Bladder microvascular endothelial cell (primary cell): Measurements from ENCODE around the gene SMIM30. TPM values are rescaled to one million over a fixed set of nuclear protein-coding genes. Genes with fewer than 3 reads are reported as not detected.

Source experiments
- total RNA-seq: library from RNA; depleted of rRNA; stranded (reverse); fragments of >200 nt; gene quantifications from 2 replicates; pipeline ENCODE4 v1.2.3, GENCODE V29; 2014

Gene SMIM30, protein sequence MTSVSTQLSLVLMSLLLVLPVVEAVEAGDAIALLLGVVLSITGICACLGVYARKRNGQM
- total RNA-seq, result 41.4 and 59.2 TPM in 2 replicates

DNA sequence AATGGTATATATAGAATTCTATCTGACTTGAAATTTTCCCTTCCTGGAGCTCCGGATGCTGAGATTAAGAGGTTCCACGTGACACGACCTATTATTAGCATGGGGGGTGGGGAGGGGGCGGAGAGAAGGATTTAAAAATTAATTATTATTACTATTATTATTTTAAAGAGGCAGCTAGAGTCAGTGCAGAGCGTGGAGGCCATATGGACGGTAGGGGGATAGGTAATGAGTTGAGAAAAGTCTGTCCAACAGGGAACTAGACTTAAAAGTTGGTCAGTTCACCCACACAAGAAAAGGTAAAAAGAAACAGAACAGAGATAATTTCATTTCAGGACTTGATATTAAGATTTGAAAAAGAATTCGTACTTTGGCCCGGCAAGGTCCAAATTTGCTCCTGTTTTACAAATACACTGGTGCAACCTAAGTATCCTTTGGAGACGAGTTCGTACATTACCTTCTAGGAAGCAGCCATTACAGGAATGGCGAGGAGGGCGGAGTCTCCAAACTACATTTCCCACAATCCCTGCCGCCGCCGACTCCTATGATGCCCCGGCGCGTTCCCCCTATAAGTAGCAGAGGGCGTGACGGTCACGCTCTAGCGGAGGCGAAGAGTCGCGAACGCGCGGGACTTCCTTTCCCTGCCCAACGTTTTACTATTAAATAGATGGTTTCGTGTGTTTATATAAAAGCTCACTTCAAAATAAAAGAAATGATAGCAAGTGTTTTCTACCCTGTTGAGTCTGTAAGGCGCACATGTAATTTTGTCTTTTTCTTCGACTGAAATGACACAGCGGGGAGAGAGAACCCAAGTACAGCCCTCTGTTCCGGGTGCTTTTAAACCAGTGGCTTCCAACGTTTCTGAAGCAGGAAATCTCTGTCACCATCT, at the start of gene SMIM30:
Gene SMIM30, minus strand, starts transcription at position 481 of the 886 bp plus-strand sequence. CDS start 976 bp downstream, outside the sequence.

DNA sequence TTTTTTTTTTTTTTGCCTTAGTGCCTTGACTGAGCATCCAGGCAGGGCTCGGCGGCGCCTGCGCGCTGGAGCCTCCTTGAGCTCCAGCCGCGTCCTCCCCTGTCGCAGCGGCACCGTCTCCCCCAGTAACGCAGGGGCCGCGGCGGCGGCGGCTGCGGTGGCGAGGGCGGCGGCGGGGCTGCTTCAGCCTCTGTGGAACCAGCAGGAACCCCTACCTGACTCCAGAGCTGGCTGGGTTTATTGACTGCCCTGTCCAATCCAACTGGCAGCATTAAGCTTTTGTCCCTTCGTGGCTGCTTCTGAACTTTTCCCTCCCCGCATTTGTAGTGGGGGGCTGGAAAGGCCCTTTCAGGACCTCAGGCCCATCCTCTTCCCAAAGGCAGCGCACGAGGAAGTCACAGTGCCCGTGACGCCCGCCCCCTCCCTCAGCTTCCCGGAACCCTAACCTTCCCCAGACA, 31.9 kb downstream of the SMIM30 start, which contains the start of gene GPR85:
Gene GPR85, minus strand, starts transcription at position 397 of the 458 bp plus-strand sequence. CDS start 2,106 bp downstream, outside the sequence.

Other genes starting within 250 kb of the SMIM30 start
- gene GPR85, start 31.7 kb downstream of the SMIM30 start, total RNA-seq, result 0.13 and 0.97 TPM in 2 replicates